ENCODE data around the gene ELN. TPM values are rescaled to one million over a fixed set of nuclear protein-coding genes. Genes with fewer than 3 reads are reported as not detected.

Gene ELN
- total RNA-seq, 1 experiment from 2014 or later, result 0.37 TPM

DNA sequence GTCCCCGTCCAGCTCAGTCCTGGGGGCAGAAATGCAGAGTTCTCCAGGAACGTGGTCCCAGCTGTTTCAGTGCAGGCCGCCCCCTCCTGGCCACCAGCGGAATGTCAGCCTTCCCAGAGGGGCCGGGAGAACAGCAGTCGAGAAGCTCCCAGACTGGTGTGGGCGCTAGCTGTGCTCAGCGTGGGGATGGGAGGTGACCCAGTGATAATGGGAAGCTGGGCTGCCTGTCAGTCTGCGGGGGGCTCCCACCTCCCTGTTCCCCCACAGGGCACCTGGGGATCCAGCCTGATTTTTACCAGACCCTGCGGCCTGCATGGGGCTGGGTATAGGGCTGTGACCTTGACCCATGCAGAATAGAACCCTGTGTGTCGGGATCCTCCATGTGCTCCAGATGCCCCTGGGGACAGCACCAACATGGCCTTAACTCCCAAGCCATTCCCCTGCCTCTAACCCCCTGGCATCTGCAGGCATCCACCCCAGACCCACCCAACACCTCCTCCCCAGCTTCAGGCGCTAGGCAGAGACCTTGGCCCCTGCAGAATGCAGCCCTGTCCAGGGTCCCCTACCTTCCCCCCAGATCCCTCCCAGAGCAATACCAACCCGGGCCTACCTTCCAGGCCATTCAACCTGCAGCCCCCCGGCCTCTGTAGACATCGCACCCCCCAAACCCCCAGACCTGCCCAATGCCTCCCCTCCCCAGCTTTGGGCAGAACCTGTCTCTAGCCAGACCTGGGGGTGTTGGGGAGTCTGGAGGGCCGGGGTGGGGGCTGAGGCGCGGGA, 880 bp upstream of the ELN start:
- no peak overlapping the region; a peak in 1 of 7 replicates for H3K27ac Mint-ChIP-seq
- peaks cover 18 to 52% of the 10 kb centered on the region in 2 experiments for H3K4me1 Mint-ChIP-seq

More for the DNA sequence above, 880 bp upstream of the ELN start:
- Histone ChIP-seq H3K4me1 (ENCODE audit: insufficient read depth, low read length) (peaks cover 4% of the 10 kb centered on the region; the same call in 1 of the 2 replicates), H2AK5ac (ENCODE audit: insufficient read length, low read length) (no peak overlapping the region), H3K27ac (ENCODE audit: insufficient read length, low read depth, low read length) (no peak overlapping the region), H3K4ac (ENCODE audit: low read depth, low read length) (no peak overlapping the region), H4K91ac (ENCODE audit: insufficient read length, low read depth, low read length) (no peak overlapping the region), H3K56ac (ENCODE audit: insufficient read length, low read depth, low read length) (no peak overlapping the region), H3K27me3 (ENCODE audit: insufficient read depth, low read length) (no peaks in the 10 kb centered on the region), H4K8ac (replicated peaks; ENCODE audit: insufficient read length, low read depth, low read length) (no peak overlapping the region), H2BK120ac (ENCODE audit: low read depth, low read length, poor library complexity, severe bottlenecking) (no peak overlapping the region), H3K79me2 (ENCODE audit: insufficient read depth, low read length) (no peaks in the 10 kb centered on the region), H2BK12ac (ENCODE audit: insufficient read length, low read depth, low read length) (no peak overlapping the region), H3K79me1 (ENCODE audit: insufficient read depth, low read depth, low read length, poor library complexity, severe bottlenecking) (no peaks in the 10 kb centered on the region), H3K18ac (ENCODE audit: insufficient read length, low read depth, low read length) (no peak overlapping the region), H2BK15ac (ENCODE audit: low read depth, low read length) (no peak overlapping the region), H3K23ac (ENCODE audit: insufficient read length, low read depth, low read length) (no peak overlapping the region), H3K23me2 (ENCODE audit: insufficient read length, low read depth, low read length, poor library complexity, severe bottlenecking) (no peaks in the 10 kb centered on the region), H2BK20ac (ENCODE audit: low read depth, low read length, poor library complexity, severe bottlenecking) (no peak overlapping the region), H2BK5ac (ENCODE audit: insufficient read length, low read length) (no peak overlapping the region), H3T11ph (ENCODE audit: low read length) (no peak overlapping the region), H3K14ac (ENCODE audit: insufficient read depth, low read length) (no peak overlapping the region), H3K9ac (ENCODE audit: extremely low read depth, insufficient read length, low read length) (no peak overlapping the region), H3K4me2 (ENCODE audit: insufficient read depth, insufficient read length, low read length) (no peak overlapping the region), H4K20me1 (ENCODE audit: control insufficient read depth, insufficient read depth, insufficient read length) (no peaks in the 10 kb centered on the region), H2AFZ (ENCODE audit: low read length) (no peak overlapping the region), H3K9me3 (ENCODE audit: control insufficient read depth, low read depth, low read length) (no peaks in the 10 kb centered on the region), H4K5ac (ENCODE audit: insufficient read length, low read depth, low read length) (no peak overlapping the region)
- TF ChIP-seq, protein P1, sequence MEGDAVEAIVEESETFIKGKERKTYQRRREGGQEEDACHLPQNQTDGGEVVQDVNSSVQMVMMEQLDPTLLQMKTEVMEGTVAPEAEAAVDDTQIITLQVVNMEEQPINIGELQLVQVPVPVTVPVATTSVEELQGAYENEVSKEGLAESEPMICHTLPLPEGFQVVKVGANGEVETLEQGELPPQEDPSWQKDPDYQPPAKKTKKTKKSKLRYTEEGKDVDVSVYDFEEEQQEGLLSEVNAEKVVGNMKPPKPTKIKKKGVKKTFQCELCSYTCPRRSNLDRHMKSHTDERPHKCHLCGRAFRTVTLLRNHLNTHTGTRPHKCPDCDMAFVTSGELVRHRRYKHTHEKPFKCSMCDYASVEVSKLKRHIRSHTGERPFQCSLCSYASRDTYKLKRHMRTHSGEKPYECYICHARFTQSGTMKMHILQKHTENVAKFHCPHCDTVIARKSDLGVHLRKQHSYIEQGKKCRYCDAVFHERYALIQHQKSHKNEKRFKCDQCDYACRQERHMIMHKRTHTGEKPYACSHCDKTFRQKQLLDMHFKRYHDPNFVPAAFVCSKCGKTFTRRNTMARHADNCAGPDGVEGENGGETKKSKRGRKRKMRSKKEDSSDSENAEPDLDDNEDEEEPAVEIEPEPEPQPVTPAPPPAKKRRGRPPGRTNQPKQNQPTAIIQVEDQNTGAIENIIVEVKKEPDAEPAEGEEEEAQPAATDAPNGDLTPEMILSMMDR (conservative IDR thresholded peaks at IDR 0.05), result peak; percentile 94
- H3K36me3 Mint-ChIP-seq (ENCODE audit: insufficient read depth in 1 of 3, low read depth in 3 of 3), result no peaks in the 10 kb centered on the region; a peak in 1 of 7 replicates
- no peaks in the 10 kb centered on the region for H3K9me3 Mint-ChIP-seq
- DNase-seq, result peak; percentile 88
- no CpG with 5 or more reads among the region's 18 CpGs for WGBS (ENCODE audit: extremely low coverage, insufficient read length, low lambda C conversion rate)
- H3K4me3 Mint-ChIP-seq, result peak overlapping the region in 1 of 2 experiments; percentile 29; a peak in 1 of 5 replicates
- peaks cover 18% of the 10 kb centered on the region for H3K27me3 Mint-ChIP-seq (ENCODE audit: low read depth)
